Suprapubic skin (tissue), 4 donors: ENCODE measurements around the gene SDS.

Experiments
- EP300 ChIP-seq: sonication (generic); formaldehyde crosslinking; IDR thresholded peaks from one replicate; pipeline ENCODE4 v1.6.1; 2017; ENCODE audit warnings: antibody characterized with exemption
- POLR2A ChIP-seq, 2 donors: fragments of 450-650 bp; IDR thresholded peaks; one replicate each; pipeline ENCODE4 v1.6.1; 2017; ENCODE audit warnings: antibody characterized with exemption in 2 of 2, mild to moderate bottlenecking in 2 of 2, moderate library complexity in 2 of 2
- POLR2AphosphoS5 ChIP-seq, 3 donors: sonication (generic); formaldehyde crosslinking; IDR thresholded peaks; one replicate each; pipeline ENCODE4 v1.6.1; 2017; ENCODE audit warnings: antibody characterized with exemption in 3 of 3
- TF ChIP-seq, protein P1 (sequence below), 2 donors: fragments of 200-600 bp in 1 of 2; fragments of 450-650 bp in 1 of 2; sonication (generic) in 1 of 2; IDR thresholded peaks; one replicate each; pipeline ENCODE4 v1.5.1; 2016 to 2019; ENCODE audit warnings: antibody characterized with exemption in 2 of 2, mild to moderate bottlenecking in 1 of 2, moderate library complexity in 1 of 2

DNA sequence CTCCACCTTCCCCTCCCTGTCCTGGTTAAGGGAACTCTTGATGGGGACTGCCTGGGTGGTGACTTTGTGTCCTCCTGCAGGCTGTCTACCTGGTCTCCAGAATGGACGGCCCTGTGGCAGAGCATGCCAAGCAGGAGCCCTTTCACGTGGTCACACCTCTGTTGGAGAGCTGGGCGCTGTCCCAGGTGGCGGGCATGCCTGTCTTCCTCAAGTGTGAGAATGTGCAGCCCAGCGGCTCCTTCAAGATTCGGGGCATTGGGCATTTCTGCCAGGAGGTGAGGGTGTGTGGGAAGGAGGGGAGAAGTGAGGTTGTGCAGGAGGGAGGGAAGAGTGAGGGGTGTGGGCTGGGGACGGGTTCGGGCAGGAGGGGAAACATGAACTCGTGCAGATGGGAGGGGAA, 24.2 kb upstream of the SDS start:
- TF ChIP-seq POLR2A (IDR thresholded peaks at IDR 0.05) (no peak), POLR2AphosphoS5 (IDR thresholded peaks at IDR 0.05) (no peak), EP300 (no peak)
- TF ChIP-seq, protein P1, sequence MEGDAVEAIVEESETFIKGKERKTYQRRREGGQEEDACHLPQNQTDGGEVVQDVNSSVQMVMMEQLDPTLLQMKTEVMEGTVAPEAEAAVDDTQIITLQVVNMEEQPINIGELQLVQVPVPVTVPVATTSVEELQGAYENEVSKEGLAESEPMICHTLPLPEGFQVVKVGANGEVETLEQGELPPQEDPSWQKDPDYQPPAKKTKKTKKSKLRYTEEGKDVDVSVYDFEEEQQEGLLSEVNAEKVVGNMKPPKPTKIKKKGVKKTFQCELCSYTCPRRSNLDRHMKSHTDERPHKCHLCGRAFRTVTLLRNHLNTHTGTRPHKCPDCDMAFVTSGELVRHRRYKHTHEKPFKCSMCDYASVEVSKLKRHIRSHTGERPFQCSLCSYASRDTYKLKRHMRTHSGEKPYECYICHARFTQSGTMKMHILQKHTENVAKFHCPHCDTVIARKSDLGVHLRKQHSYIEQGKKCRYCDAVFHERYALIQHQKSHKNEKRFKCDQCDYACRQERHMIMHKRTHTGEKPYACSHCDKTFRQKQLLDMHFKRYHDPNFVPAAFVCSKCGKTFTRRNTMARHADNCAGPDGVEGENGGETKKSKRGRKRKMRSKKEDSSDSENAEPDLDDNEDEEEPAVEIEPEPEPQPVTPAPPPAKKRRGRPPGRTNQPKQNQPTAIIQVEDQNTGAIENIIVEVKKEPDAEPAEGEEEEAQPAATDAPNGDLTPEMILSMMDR (IDR thresholded peaks at IDR 0.05): no peak
